Uterus (tissue), 2 donors: ENCODE results near the gene GRM8.

ENCODE experiments used
- POLR2A ChIP-seq, 2 donors: fragments of 450-650 bp; IDR thresholded peaks; one replicate each; pipeline ENCODE4 v1.6.1; 2016; ENCODE audit warnings: antibody characterized with exemption in 2 of 2, mild to moderate bottlenecking in 1 of 2, moderate library complexity in 1 of 2
- TF ChIP-seq, protein P1 (sequence below), 4 experiments: fragments of 200-600 bp in 2 of 4; fragments of 450-650 bp in 2 of 4; sonication (generic) in 2 of 4; IDR thresholded peaks; one replicate each; pipeline ENCODE4 v1.5.1; 2016 to 2019; ENCODE audit warnings: antibody characterized with exemption in 4 of 4, mild to moderate bottlenecking in 2 of 4, moderate library complexity in 1 of 4

GRCh38 chr7:126667742-126668366 lies 584.9 kb downstream of the GRM8 start:
- TF ChIP-seq, protein P1, sequence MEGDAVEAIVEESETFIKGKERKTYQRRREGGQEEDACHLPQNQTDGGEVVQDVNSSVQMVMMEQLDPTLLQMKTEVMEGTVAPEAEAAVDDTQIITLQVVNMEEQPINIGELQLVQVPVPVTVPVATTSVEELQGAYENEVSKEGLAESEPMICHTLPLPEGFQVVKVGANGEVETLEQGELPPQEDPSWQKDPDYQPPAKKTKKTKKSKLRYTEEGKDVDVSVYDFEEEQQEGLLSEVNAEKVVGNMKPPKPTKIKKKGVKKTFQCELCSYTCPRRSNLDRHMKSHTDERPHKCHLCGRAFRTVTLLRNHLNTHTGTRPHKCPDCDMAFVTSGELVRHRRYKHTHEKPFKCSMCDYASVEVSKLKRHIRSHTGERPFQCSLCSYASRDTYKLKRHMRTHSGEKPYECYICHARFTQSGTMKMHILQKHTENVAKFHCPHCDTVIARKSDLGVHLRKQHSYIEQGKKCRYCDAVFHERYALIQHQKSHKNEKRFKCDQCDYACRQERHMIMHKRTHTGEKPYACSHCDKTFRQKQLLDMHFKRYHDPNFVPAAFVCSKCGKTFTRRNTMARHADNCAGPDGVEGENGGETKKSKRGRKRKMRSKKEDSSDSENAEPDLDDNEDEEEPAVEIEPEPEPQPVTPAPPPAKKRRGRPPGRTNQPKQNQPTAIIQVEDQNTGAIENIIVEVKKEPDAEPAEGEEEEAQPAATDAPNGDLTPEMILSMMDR (IDR thresholded peaks at IDR 0.05), result no peak
- no peak for TF ChIP-seq POLR2A (IDR thresholded peaks at IDR 0.05)
